Measurements from ENCODE around the gene PRKAA1. TPM values are rescaled to one million over a fixed set of nuclear protein-coding genes. Genes with fewer than 3 reads are reported as not detected.

The PRKAA1 gene
- total and polyA plus RNA-seq, 2 of the 13 experiments (the other 11 are each of a cell fraction or from before 2014, with no cell fraction given): 36.6 to 58.0 TPM

GRCh38 chr5:40716000-40716399 is 82.2 kb downstream of the PRKAA1 start:
- Histone ChIP-seq H3K4me3 (replicated peaks in 1 of 3; ENCODE audit: insufficient read depth in 1 of 3, low read depth in 2 of 3, low read length in 3 of 3) (no peak overlapping the region), H3K9me3 (ENCODE audit: low read length) (no peaks in the 10 kb centered on the region), H4K20me1 (ENCODE audit: insufficient read depth, low read length) (no peaks in the 10 kb centered on the region), H3K36me3 (replicated peaks in 1 of 2; ENCODE audit: control insufficient read depth in 1 of 2, insufficient read depth in 2 of 2, low read length in 2 of 2) (peaks cover 0 to 5% of the 10 kb centered on the region in 2 experiments; a peak in 2 of 5 replicates), H3K27me3 (ENCODE audit: control insufficient read depth in 1 of 2, insufficient read depth in 2 of 2, low read length in 2 of 2) (no peaks in the 10 kb centered on the region), H3K27ac (ENCODE audit: extremely low read length, insufficient read depth, low read length) (no peak overlapping the region), H3K4me1 (ENCODE audit: insufficient read depth, low read length) (peaks cover 16% of the 10 kb centered on the region), H3K4me2 (ENCODE audit: low read depth, low read length) (no peak overlapping the region), H3K9ac (ENCODE audit: insufficient read depth, low read depth, low read length) (no peak overlapping the region), H3K79me2 (ENCODE audit: insufficient read depth, low read length) (no peaks in the 10 kb centered on the region), H2AFZ (ENCODE audit: low read length) (no peak overlapping the region)
- CTCF ChIA-PET (ENCODE audit: low intra/inter-chr PET ratio, low total read pairs): no interaction called here
- in situ Hi-C loops (cut with HindIII; ENCODE audit: extremely low pct_ligation_motif_present, low pct_unique_long_range_greater_than_20kb): no loop called here
- intact Hi-C loops (cut with micrococcal nuclease; ENCODE audit: unreplicated experiment): no loop called here
- FAIRE-seq: no peak
- DNase-seq (ENCODE audit: low spot score): no peak
- no peak for ATAC-seq
- BruUV-seq (replicated peaks): no TSS peak
- WGBS (ENCODE audit: low lambda C conversion rate): 88% methylated on average over 2 of the region's 2 CpGs
- POLR2A ChIA-PET: no interaction called here
- TF ChIP-seq ZNF552 (CRISPR knock-in tag; IDR thresholded peaks at IDR 0.05; ENCODE audit: borderline replicate concordance) (no peak), ZBTB40 (IDR thresholded peaks at IDR 0.05) (no peak), ZBTB40 (CRISPR knock-in tag; IDR thresholded peaks at IDR 0.05) (no peak), MAF1 (CRISPR knock-in tag; IDR thresholded peaks at IDR 0.05; ENCODE audit: borderline replicate concordance) (no peak), POLR2G (IDR thresholded peaks at IDR 0.05; ENCODE audit: low read depth, low read length) (no peak), ZSCAN22 (CRISPR knock-in tag; IDR thresholded peaks at IDR 0.05) (no peak), HNRNPUL1 (IDR thresholded peaks at IDR 0.05; ENCODE audit: low read depth, low read length) (no peak), TRIM24 (CRISPR knock-in tag; IDR thresholded peaks at IDR 0.05) (no peak), TRIM22 (IDR thresholded peaks at IDR 0.05) (no peak), ARID3A (IDR thresholded peaks at IDR 0.05; ENCODE audit: low read depth, low read length) (no peak), ZNF253 (CRISPR knock-in tag; IDR thresholded peaks at IDR 0.05; ENCODE audit: borderline replicate concordance) (no peak), ATAD3A (CRISPR knock-in tag; IDR thresholded peaks at IDR 0.05) (no peak), CREB1 (IDR thresholded peaks at IDR 0.05) (no peak), CREB1 (CRISPR knock-in tag; IDR thresholded peaks at IDR 0.05) (no peak), WIZ (CRISPR knock-in tag; IDR thresholded peaks at IDR 0.05) (no peak)

Measured in HepG2 (cell line).